Ecto neural progenitor cell (in vitro differentiated cells): Measurements from ENCODE around the gene METTL15.
"Not testable (repeated sequence)": the region's sequence is repeated elsewhere in the genome, so short reads cannot be mapped to it uniquely, and the experiment has no call there.

Source experiments
- DNase-seq: peaks from one replicate; pipeline ENCODE4 v3.0.0-alpha.2; 2018; ENCODE audit warnings: low spot score

METTL15 gene

GRCh38 chr11:28107750-28108618 is at the start of gene METTL15, which contains the start of gene KIF18A:
METTL15 (plus strand) TSS chr11:28108388; CDS start chr11:28113335, 4,947 bp downstream.
KIF18A (minus strand) TSS chr11:28108156; CDS start chr11:28097947, 10,209 bp downstream.
- peak; percentile 100 for DNase-seq

- no peak for DNase-seq
Observed at GRCh38 chr11:28071305-28071704, 36.9 kb upstream of the METTL15 start.

GRCh38 chr11:28072321-28072720 is 35.9 kb upstream of the METTL15 start:
- DNase-seq, result no peak

GRCh38 chr11:28077521-28077920 is 30.7 kb upstream of the METTL15 start:
- no peak for DNase-seq

- DNase-seq, result no peak
Observed at GRCh38 chr11:28083118-28083517, 25.1 kb upstream of the METTL15 start.

- no peak for DNase-seq
Observed at GRCh38 chr11:28086569-28086968, 21.6 kb upstream of the METTL15 start.

GRCh38 chr11:28087192-28087591 is 21.0 kb upstream of the METTL15 start:
- not testable (repeated sequence) for DNase-seq

- DNase-seq, result not testable (repeated sequence)
Observed at GRCh38 chr11:28087693-28088092, 20.5 kb upstream of the METTL15 start.

GRCh38 chr11:28089378-28089777 is 18.8 kb upstream of the METTL15 start:
- DNase-seq, result no peak

GRCh38 chr11:28090052-28090749 is 18.0 kb upstream of the METTL15 start:
- no peak for DNase-seq

- DNase-seq, result no peak
Observed at GRCh38 chr11:28092786-28093185, 15.4 kb upstream of the METTL15 start.

GRCh38 chr11:28098257-28098656 is 9.9 kb upstream of the METTL15 start:
- no peak for DNase-seq

- no peak for DNase-seq
Observed at GRCh38 chr11:28099715-28100114, 8.5 kb upstream of the METTL15 start.

GRCh38 chr11:28100665-28101064 is 7.5 kb upstream of the METTL15 start:
- no peak for DNase-seq

- not testable (repeated sequence) for DNase-seq
Observed at GRCh38 chr11:28102300-28102699, 5.9 kb upstream of the METTL15 start.

GRCh38 chr11:28104425-28104824 is 3.8 kb upstream of the METTL15 start:
- no peak for DNase-seq

- no peak for DNase-seq
Observed at GRCh38 chr11:28104984-28105383, 3.2 kb upstream of the METTL15 start.

GRCh38 chr11:28105869-28106268 is 2.3 kb upstream of the METTL15 start:
- no peak for DNase-seq

- no peak for DNase-seq
Observed at GRCh38 chr11:28106353-28107043, 1.7 kb upstream of the METTL15 start.

- peak; percentile 51 for DNase-seq
Observed at GRCh38 chr11:28107191-28107749, 918 bp upstream of the METTL15 start.

GRCh38 chr11:28108958-28109357 is 770 bp downstream of the METTL15 start:
- no peak for DNase-seq
